OCI-LY7 (cell line): ENCODE data around the gene HMCN1. TPM values are rescaled to one million over a fixed set of nuclear protein-coding genes. Genes with fewer than 3 reads are reported as not detected.

Experiments used
- BruUV-seq: library from RNA; stranded (reverse); fragments of 400-500 nt; replicated peaks from 2 replicates; lab custom pipeline; 2021; lab: Mats Ljungman, UMichigan
- CTCF ChIA-PET: fragments of 300-600 bp; sonication (Branson Sonifier 250); formaldehyde crosslinking; loops from one replicate; lab custom pipeline; 2022; ENCODE audit warnings: antibody characterized with exemption; ENCODE audit not compliant: unreplicated experiment; lab: Charles Lee
- POLR2A ChIA-PET: fragments of 300-600 bp; sonication (Branson Sonifier 250); formaldehyde crosslinking; loops from one replicate; lab custom pipeline; 2022; ENCODE audit warnings: antibody characterized with exemption; lab: Charles Lee
- DNase-seq: peaks from one replicate; pipeline ENCODE4 v3.0.0-alpha.2; 2015; ENCODE audit warnings: low spot score
- H2AFZ ChIP-seq: fragments of 200-600 bp; sonication (generic), shearing (Covaris generic); 2 replicates; pipeline ENCODE4 v1.6.1; 2014; ENCODE audit warnings: mild to moderate bottlenecking, antibody characterized with exemption, low read length, moderate library complexity
- H3K27ac ChIP-seq: fragments of 200-600 bp; sonication (generic); 2 replicates; pipeline ENCODE4 v1.5.1; 2014; ENCODE audit warnings: mixed run types, low read depth, mild to moderate bottlenecking, moderate library complexity, low read length, inconsistent platforms; ENCODE audit not compliant: poor library complexity, severe bottlenecking
- H3K36me3 ChIP-seq: fragments of 200-600 bp; sonication (generic); 2 replicates; pipeline ENCODE4 v1.6.1; 2014; ENCODE audit warnings: mild to moderate bottlenecking, antibody characterized with exemption, low read length, moderate library complexity, mixed read lengths; ENCODE audit not compliant: insufficient read depth
- H3K4me1 ChIP-seq: fragments of 200-600 bp; sonication (generic); 2 replicates; pipeline ENCODE4 v1.5.1; 2014; ENCODE audit warnings: mild to moderate bottlenecking, low read length; ENCODE audit not compliant: insufficient read depth, poor library complexity, severe bottlenecking
- H3K4me2 ChIP-seq: fragments of 200-600 bp; sonication (generic); 2 replicates; pipeline ENCODE4 v1.6.1; 2014; ENCODE audit warnings: mild to moderate bottlenecking, low read length
- H3K4me3 ChIP-seq: fragments of 200-600 bp; sonication (generic); 2 replicates; pipeline ENCODE4 v1.5.1; 2014; ENCODE audit warnings: mild to moderate bottlenecking, low read depth, low read length; ENCODE audit not compliant: poor library complexity, severe bottlenecking
- H3K79me2 ChIP-seq: fragments of 200-600 bp; sonication (generic); 2 replicates; pipeline ENCODE4 v1.6.1; 2016; ENCODE audit warnings: low read depth, mild to moderate bottlenecking, low read length, moderate library complexity, mixed read lengths; ENCODE audit not compliant: insufficient read depth
- H3K9me2 ChIP-seq: fragments of 200-600 bp; sonication (generic); 2 replicates; pipeline ENCODE4 v1.6.1; 2016; ENCODE audit warnings: mild to moderate bottlenecking, low read length, mixed read lengths; ENCODE audit not compliant: insufficient read depth
- H3K9me3 ChIP-seq: fragments of 200-600 bp; sonication (generic); 2 replicates; pipeline ENCODE4 v1.6.1; 2014; ENCODE audit warnings: mild to moderate bottlenecking, mixed run types, low read length, mixed read lengths
- H4K20me1 ChIP-seq: fragments of 200-600 bp; sonication (generic); 2 replicates; pipeline ENCODE4 v1.6.1; 2014; ENCODE audit warnings: mild to moderate bottlenecking, antibody characterized with exemption, low read length, moderate library complexity, mixed read lengths; ENCODE audit not compliant: insufficient read depth
- EZH2phosphoT487 ChIP-seq: fragments of 200-600 bp; sonication (generic); IDR thresholded peaks from 2 replicates; pipeline ENCODE4 v1.6.1; 2018; ENCODE audit warnings: low read depth, borderline replicate concordance, mild to moderate bottlenecking, mixed run types, antibody characterized with exemption, low read length, moderate library complexity, mixed read lengths
- intact Hi-C: fragments of 100-400 bp; cut with micrococcal nuclease; formaldehyde crosslinking; loops from one replicate; pipeline ENCODE4 v1.10.0; 2022; ENCODE audit not compliant: unreplicated experiment
- total RNA-seq, 2 experiments: library from RNA; depleted of rRNA in 1 of 2; stranded (reverse); fragments of >200 nt in 1 of 2; shearing (Covaris generic) in 1 of 2; gene quantifications; 2 replicates each; pipeline ENCODE4 v1.2.3, GENCODE V29; 2014 to 2022
- TF ChIP-seq, protein P1 (sequence below): fragments of 200-600 bp; sonication (generic); conservative IDR thresholded peaks from 2 replicates; pipeline ENCODE4 v1.5.1; 2014; ENCODE audit warnings: mild to moderate bottlenecking, antibody characterized with exemption, low read length, moderate library complexity, mixed read lengths

The HMCN1 gene
- total RNA-seq, 2 experiments from 2014 or later: 0.02 TPM; not detected in 1

DNA sequence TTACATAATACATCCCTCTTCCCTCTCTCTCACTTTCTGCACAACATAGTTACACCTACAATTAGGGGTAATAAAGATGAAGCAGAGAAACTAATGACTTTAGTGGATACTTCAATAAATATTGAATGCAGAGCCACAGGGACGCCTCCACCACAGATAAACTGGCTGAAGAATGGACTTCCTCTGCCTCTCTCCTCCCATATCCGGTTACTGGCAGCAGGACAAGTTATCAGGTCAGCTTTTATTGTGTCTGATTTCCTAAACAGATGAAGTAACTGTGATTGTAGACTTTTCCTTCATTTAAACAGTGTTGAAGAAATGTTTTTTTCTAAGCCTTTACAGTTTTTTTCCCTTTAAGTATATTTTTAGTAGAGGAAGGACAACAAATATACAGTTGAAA, 359.2 kb downstream of the HMCN1 start:
- DNase-seq: no peak
- CTCF ChIA-PET: no interaction called here
- Histone ChIP-seq H3K79me2 (no peaks in the 10 kb centered on the region), H3K4me2 (no peak overlapping the region), H2AFZ (no peak overlapping the region), H3K36me3 (no peaks in the 10 kb centered on the region), H3K9me3 (no peaks in the 10 kb centered on the region), H3K9me2 (no peaks in the 10 kb centered on the region), H4K20me1 (no peaks in the 10 kb centered on the region), H3K27ac (no peak overlapping the region), H3K4me3 (no peak overlapping the region), H3K4me1 (no peaks in the 10 kb centered on the region)
- TF ChIP-seq, protein P1, sequence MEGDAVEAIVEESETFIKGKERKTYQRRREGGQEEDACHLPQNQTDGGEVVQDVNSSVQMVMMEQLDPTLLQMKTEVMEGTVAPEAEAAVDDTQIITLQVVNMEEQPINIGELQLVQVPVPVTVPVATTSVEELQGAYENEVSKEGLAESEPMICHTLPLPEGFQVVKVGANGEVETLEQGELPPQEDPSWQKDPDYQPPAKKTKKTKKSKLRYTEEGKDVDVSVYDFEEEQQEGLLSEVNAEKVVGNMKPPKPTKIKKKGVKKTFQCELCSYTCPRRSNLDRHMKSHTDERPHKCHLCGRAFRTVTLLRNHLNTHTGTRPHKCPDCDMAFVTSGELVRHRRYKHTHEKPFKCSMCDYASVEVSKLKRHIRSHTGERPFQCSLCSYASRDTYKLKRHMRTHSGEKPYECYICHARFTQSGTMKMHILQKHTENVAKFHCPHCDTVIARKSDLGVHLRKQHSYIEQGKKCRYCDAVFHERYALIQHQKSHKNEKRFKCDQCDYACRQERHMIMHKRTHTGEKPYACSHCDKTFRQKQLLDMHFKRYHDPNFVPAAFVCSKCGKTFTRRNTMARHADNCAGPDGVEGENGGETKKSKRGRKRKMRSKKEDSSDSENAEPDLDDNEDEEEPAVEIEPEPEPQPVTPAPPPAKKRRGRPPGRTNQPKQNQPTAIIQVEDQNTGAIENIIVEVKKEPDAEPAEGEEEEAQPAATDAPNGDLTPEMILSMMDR: no peak
- no peak for TF ChIP-seq EZH2phosphoT487
- POLR2A ChIA-PET: interaction anchor here (0.8 kb wide), 2 partner anchors 10 to 15 kb away, joined by 4 to 5 read pairs; no protein-coding TSS in a partner anchor
- intact Hi-C loops: no loop called here
- BruUV-seq: no TSS peak

DNA sequence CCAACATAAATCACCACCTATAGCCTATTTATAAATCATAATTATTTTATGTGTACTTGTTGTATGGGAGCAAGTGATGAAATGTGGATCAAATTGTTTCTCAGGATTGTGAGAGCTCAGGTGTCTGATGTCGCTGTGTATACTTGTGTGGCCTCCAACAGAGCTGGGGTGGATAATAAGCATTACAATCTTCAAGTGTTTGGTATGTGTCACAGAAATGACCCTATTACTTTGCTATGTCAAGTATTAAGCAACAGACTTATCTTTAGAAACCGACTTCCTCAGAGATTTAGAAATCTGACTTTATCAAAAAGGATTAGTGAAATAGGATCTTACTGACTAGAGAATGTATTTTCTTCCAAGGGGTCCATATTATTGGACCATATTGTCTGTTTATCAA, 360.0 kb downstream of the HMCN1 start:
- CTCF ChIA-PET: no interaction called here
- H3K9me3 ChIP-seq: no peaks in the 10 kb centered on the region
- no peaks in the 10 kb centered on the region for H4K20me1 ChIP-seq
- TF ChIP-seq, protein P1: no peak
- no peak for TF ChIP-seq EZH2phosphoT487
- intact Hi-C loops: no loop called here
- no peak overlapping the region for H3K4me2 ChIP-seq
- POLR2A ChIA-PET: interaction anchor here (0.8 kb wide), 2 partner anchors 11 to 15 kb away, joined by 4 to 5 read pairs; no protein-coding TSS in a partner anchor
- no peaks in the 10 kb centered on the region for H3K9me2 ChIP-seq
- no peaks in the 10 kb centered on the region for H3K36me3 ChIP-seq
- no peak for DNase-seq
- no peaks in the 10 kb centered on the region for H3K4me1 ChIP-seq
- no peak overlapping the region for H3K27ac ChIP-seq
- no TSS peak for BruUV-seq
- H3K4me3 ChIP-seq: no peak overlapping the region
- no peaks in the 10 kb centered on the region for H3K79me2 ChIP-seq
- no peak overlapping the region for H2AFZ ChIP-seq

DNA sequence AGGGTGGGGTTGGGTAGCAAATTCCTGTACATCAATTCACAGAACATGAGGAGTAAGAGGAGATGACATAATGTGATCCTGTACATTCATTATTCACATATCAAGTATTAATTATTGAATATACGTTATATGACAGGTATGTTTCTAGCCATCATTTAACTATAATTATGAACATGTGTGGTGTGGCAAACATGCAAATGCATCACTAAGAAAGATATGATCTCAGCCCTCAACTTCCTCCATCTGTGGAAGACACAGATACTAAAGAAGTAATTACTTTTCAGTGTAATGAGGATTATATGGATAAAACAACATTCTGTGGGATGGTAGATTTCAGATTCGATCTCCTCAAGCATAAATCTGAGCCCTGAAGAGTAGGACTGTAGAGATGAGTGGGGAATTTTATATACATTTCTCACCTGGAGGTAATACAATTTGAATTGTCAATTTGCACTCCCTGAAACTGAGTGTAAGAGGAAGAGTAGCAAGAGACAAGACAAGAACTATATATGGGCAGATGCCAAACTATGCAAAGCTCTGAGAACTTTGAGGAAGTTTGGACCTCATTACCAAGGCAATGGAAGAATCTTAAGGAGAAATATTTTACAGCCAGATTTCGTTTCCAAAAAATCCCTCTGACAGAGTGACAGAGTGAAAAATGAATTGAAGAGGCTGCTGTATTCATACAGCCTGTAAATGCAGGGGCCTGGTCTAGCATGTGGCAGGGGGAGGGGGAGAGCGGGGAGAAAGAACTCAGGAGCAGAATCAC, 365.3 kb downstream of the HMCN1 start:
- Histone ChIP-seq H3K4me3 (no peak overlapping the region), H3K36me3 (no peaks in the 10 kb centered on the region), H3K79me2 (no peaks in the 10 kb centered on the region), H3K4me1 (no peaks in the 10 kb centered on the region), H3K27ac (no peak overlapping the region), H3K9me3 (no peaks in the 10 kb centered on the region), H3K9me2 (no peaks in the 10 kb centered on the region), H3K4me2 (no peak overlapping the region), H2AFZ (no peak overlapping the region), H4K20me1 (no peaks in the 10 kb centered on the region)
- ChIA-PET POLR2A (no interaction called here), CTCF (no interaction called here)
- TF ChIP-seq, protein P1: no peak
- TF ChIP-seq EZH2phosphoT487: no peak
- no TSS peak for BruUV-seq
- intact Hi-C loops: no loop called here
- DNase-seq: no peak
